Activated naive CD8-positive, alpha-beta T cell treated with anti-CD3 and anti-CD28 coated beads for 36 hours (primary cell): ENCODE data around the gene REEP3. TPM values are rescaled to one million over a fixed set of nuclear protein-coding genes. Genes with fewer than 3 reads are reported as not detected.
"Not testable (repeated sequence)": the region's sequence is repeated elsewhere in the genome, so short reads cannot be mapped to it uniquely, and the experiment has no call there.

Experiments used
- DNase-seq: peaks from one replicate; pipeline ENCODE4 v3.0.0; 2021
- H3K27ac Mint-ChIP-seq: one replicate; pipeline ENCODE4 v1.8.0; 2022; ENCODE audit warnings: mild to moderate bottlenecking, moderate library complexity, mixed read lengths
- H3K27me3 Mint-ChIP-seq: one replicate; pipeline ENCODE4 v1.8.0; 2022; ENCODE audit warnings: mild to moderate bottlenecking, mixed read lengths
- H3K36me3 Mint-ChIP-seq: one replicate; pipeline ENCODE4 v1.8.0; 2021; ENCODE audit warnings: mild to moderate bottlenecking, mixed read lengths
- H3K4me1 Mint-ChIP-seq: one replicate; pipeline ENCODE4 v1.8.0; 2021; ENCODE audit warnings: mixed read lengths
- H3K4me3 Mint-ChIP-seq: one replicate; pipeline ENCODE4 v1.8.0; 2022; ENCODE audit warnings: mild to moderate bottlenecking, moderate library complexity, mixed read lengths
- H3K9me3 Mint-ChIP-seq: one replicate; pipeline ENCODE4 v1.8.0; 2022; ENCODE audit warnings: mixed read lengths
- total RNA-seq, 2 experiments: library from RNA; stranded (reverse); gene quantifications; one replicate each; pipeline ENCODE4 v1.2.3, GENCODE V29; 2021

Gene REEP3
- total RNA-seq, 2 experiments from 2014 or later, result 17.4 to 20.7 TPM

DNA sequence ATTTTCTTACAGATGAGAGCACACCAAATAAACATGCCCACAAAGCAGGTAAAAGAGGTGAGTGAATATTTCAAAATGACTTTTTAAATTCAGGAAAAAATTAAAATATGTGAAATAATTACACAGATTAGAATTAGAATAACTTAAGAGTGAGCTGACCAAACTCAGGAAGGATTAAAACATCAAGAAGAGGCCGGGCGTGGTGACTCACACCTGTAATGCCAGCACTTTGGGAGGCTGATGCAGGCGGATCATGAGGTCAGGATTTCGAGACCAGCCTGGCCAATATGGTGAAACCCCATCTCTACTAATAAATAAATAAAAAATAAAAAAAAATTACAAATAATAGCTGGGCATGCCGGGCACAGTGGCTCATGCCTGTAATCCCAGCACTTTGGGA, 140.1 kb downstream of the REEP3 start:
- Mint-ChIP-seq H3K9me3 (no peaks in the 10 kb centered on the region), H3K36me3 (no peaks in the 10 kb centered on the region), H3K27ac (no peak overlapping the region), H3K4me3 (no peak overlapping the region), H3K27me3 (no peaks in the 10 kb centered on the region), H3K4me1 (no peaks in the 10 kb centered on the region)
- DNase-seq, result no peak

DNA sequence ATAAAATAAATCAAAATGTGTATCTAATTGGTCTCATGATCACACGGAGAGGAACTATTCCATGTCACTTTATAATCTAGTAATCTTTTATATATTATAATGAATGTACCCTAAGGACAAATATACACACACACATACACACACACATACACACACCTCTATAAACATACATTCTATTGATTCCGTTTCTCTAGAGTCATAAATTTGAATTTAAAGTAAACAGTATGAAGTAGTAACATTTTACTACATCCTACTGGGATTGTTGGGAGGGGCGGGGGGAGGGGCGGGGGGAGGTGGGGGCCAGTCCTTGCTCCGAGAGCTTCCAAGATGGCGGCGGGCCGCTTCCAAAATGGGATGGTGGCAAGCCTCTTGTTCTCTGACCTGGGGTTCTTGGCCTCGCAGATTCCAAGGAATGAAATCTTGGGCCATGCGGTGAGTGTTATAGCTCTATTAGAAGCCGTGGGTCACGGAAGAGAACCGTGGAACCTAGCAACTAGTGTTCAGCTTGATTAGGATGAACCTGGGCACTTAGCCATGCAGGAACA, 143.2 kb downstream of the REEP3 start:
- Mint-ChIP-seq H3K4me1 (peaks cover 1% of the 10 kb centered on the region), H3K9me3 (no peaks in the 10 kb centered on the region), H3K36me3 (no peaks in the 10 kb centered on the region), H3K27ac (no peak overlapping the region), H3K27me3 (no peaks in the 10 kb centered on the region), H3K4me3 (no peak overlapping the region)
- no peak for DNase-seq

DNA sequence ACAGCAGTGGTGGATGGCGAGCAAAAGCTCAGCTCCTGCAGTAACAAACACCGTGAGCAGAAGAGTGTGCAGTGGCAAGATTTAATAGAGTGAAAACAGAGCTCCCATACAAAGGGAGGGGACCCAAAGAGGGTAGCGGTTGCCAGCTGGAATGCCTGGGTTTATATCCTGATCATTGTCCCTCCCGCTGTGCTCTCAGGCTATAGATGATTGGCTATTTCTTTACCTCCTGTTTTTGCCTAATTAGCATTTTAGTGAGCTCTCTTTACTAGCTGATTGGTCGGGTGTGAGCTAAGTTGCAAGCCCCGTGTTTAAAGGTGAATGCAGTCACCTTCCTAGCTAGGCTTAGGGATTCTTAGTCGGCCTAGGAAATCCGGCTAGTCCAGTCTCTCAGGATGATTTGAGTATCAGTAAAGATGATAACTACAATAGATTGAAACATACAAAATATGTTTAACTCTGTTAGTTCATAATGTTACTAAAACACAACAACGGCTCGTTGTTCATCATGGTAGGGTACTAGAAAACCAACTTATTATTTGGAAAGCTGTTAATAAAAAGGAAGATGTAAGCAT, 143.9 kb downstream of the REEP3 start:
- not testable (repeated sequence) for H3K4me1 Mint-ChIP-seq, H3K4me3 Mint-ChIP-seq, H3K36me3 Mint-ChIP-seq, H3K9me3 Mint-ChIP-seq, H3K27me3 Mint-ChIP-seq, H3K27ac Mint-ChIP-seq, DNase-seq

DNA sequence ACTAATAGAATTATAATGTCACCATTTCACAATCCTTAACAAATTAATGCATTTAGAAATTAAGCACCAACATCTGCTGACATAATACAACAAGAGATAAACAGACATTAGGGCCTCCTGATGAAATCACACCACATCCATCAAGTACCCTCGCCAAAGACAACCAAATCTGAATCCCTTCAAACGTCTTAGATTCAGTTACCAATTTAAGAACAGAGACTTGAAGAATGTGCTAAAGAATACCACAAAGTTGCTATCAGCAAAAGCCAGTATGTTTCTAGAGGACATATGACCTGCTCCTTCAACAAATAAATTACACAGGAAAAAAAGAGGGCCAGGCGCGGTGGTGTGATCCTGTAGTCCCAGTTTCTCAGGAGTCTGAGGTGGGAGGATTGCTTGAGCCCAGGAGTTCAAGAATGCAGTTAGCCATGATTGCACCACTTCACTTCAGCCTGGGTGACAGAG, 144.5 kb downstream of the REEP3 start:
- Mint-ChIP-seq H3K4me1 (peaks cover 1% of the 10 kb centered on the region), H3K27ac (no peak overlapping the region), H3K27me3 (no peaks in the 10 kb centered on the region), H3K9me3 (no peaks in the 10 kb centered on the region), H3K4me3 (no peak overlapping the region), H3K36me3 (no peaks in the 10 kb centered on the region)
- no peak for DNase-seq

DNA sequence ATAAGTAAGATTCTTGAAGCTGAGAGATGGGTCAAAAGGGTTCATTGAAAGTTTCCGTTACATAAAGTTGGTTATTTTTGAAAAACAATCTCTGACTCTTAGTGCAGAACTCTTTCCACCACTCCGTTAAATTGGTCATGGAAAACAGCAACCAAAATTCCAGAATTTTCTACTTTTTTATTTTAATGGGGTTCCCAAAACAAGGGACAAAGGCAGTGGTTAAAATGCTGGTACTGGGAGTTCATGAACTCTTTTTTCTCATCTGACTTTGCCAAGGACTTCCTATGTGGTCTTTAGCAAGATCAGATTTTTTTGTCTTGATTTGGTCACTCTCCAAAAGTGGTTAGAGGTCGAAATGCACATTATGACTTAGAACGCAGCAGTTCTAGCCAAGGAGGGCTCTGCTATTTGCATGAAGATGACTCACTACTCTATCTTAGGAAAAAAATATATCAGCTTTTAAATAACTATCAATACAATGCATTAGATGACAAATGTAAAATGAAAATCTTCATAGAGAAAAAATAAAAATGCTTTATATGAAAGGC, 145.7 kb downstream of the REEP3 start:
- DNase-seq, result no peak
- H3K9me3 Mint-ChIP-seq, result no peaks in the 10 kb centered on the region
- no peaks in the 10 kb centered on the region for H3K27me3 Mint-ChIP-seq
- no peak overlapping the region for H3K4me3 Mint-ChIP-seq
- no peaks in the 10 kb centered on the region for H3K36me3 Mint-ChIP-seq
- H3K27ac Mint-ChIP-seq, result no peak overlapping the region
- H3K4me1 Mint-ChIP-seq, result peaks cover 1% of the 10 kb centered on the region

DNA sequence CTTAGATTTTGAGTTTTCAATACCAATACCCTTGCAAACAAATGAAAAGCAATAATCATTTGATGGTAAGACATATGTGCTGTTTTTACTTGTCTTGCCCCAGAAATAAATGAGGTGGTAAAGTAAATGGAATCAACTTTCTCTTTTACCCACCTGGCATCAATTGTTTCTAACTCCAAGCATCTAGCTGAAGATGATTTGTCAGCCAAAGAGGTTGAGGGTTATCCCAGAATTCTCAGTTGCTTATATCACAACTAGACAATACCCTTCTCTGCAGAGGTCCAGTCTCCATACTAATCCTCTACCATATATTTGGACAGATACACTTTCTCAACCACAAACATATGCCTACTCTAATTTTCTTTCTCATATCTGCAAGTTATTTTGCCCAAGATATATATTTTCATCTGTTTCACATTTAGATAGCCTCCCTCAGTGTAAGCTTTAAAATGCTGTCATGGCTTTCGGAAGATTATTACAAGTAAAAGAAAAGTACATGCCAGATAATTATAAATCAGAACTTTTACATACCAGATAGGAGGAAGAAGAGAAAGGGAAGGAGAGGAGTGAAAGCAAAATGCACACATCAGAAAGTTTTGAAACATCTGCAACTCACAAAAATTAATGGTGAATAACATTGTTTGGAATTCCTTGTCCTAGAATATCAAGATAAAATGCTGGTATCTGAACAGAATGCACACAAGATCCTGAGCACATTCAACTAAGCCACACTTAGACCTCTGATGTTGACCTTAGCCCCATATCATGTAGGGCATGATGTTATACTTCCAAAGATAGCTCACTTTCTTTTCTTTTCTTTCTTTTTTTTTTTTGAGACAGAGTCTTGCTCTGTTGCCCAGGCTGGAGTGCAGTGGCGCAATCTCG, 146.6 kb downstream of the REEP3 start:
- no peaks in the 10 kb centered on the region for H3K36me3 Mint-ChIP-seq
- no peak for DNase-seq
- H3K4me1 Mint-ChIP-seq, result peaks cover 1% of the 10 kb centered on the region
- H3K27me3 Mint-ChIP-seq, result no peaks in the 10 kb centered on the region
- H3K27ac Mint-ChIP-seq, result no peak overlapping the region
- H3K9me3 Mint-ChIP-seq, result no peaks in the 10 kb centered on the region
- H3K4me3 Mint-ChIP-seq, result no peak overlapping the region

DNA sequence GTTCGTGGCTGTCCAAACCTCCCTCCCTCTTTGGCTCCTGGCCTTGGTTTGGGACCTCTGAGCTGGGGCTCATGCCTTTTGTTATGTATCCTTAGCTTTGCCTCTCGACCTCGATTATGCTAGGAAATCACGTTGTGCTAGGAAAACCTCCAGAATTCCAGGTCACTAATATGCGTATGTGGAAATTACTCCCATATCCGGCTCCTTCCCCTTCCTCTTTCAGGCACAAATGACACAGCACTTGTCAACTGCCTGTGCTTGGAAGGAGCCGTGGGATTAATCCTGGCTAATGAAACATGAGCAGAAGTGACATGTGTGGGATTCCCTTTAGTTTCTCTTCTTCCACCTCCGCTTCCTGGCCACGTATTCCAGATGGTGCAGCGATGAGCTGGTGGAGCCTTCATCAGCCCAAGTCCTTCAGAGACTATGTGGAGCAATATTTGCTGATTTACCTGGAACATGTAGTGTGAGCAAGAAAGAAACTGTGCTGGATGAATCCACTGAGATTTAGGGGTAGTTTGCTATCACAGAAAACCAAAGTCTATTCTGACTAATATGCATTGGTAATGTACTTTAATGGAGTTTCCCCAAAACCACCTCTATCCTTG, 149.2 kb downstream of the REEP3 start:
- H3K27me3 Mint-ChIP-seq, result no peaks in the 10 kb centered on the region
- no peaks in the 10 kb centered on the region for H3K9me3 Mint-ChIP-seq
- no peak overlapping the region for H3K27ac Mint-ChIP-seq
- no peaks in the 10 kb centered on the region for H3K36me3 Mint-ChIP-seq
- DNase-seq, result no peak
- peaks cover 1% of the 10 kb centered on the region for H3K4me1 Mint-ChIP-seq
- H3K4me3 Mint-ChIP-seq, result no peak overlapping the region

DNA sequence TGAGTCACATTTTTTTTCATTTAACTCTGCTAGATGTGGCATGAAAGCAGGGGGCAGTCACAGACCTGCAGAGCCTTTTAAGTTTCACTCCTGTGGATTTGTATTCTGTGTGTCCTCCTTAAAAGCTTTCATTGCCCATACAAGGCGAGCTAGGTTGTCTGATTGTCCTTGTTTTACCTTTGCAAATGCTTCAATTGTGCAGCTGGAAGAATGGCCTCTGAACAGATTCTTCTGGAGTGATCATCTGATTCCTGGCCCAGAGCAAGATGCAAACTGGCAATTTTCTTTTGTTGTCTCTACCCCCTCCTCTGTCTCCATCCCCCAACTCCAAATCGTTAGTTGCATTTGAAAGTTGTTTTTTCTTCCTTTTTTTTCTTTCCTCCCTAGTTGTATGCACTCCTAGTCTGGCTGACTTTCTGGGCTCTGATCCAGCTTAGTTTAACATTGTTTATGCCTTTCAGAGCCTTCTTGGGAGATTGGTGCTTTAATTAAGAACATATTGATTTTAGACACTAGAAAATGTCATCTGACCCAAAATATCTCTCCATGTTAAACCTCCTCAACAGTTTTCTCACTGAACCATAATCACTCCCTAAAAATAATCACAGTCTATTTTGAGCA, 150.2 kb downstream of the REEP3 start:
- H3K4me3 Mint-ChIP-seq, result no peak overlapping the region
- no peaks in the 10 kb centered on the region for H3K36me3 Mint-ChIP-seq
- H3K4me1 Mint-ChIP-seq, result peaks cover 1% of the 10 kb centered on the region
- no peaks in the 10 kb centered on the region for H3K9me3 Mint-ChIP-seq
- no peak overlapping the region for H3K27ac Mint-ChIP-seq
- DNase-seq, result no peak
- H3K27me3 Mint-ChIP-seq, result no peaks in the 10 kb centered on the region

DNA sequence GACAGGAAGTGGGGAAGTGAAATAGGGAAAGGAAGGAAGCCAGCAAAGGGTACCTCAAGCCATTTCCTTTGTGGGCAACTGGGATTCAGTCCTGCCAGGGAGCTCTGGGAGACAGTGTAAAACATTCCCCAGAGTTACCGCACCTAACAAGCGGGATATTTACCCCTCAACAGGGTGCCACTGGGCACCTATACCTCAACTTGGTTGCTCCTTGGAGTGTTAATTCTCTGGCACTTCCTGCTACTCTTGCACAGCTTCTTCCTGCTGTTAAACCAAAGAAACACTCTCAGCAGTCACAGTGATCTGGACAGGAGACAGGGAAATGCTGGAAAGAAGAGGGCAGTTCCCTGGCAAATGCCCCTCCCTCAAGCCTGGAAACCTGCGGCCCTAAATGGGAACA, 151.3 kb downstream of the REEP3 start:
- Mint-ChIP-seq H3K4me1 (no peaks in the 10 kb centered on the region), H3K36me3 (no peaks in the 10 kb centered on the region), H3K27me3 (no peaks in the 10 kb centered on the region), H3K4me3 (no peak overlapping the region), H3K27ac (no peak overlapping the region), H3K9me3 (no peaks in the 10 kb centered on the region)
- no peak for DNase-seq

DNA sequence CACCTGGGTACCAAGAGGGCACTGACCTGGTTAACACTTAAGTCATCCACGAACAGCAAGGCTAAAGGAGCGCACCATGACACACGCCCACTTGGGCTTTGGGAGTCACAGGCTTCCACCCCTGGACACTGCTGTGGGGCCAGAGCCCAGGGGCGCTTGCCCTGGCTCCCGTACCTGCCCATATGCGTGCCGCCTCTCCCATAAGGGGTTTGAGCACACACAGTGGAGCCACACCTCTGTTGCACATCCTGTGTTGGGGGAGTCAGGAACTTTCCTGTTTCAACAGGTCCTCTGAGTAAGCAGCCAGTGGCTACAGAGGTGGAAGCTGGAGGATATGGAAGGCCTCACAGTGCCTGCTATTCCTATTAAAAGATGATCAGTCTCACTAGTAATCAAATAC, 152.0 kb downstream of the REEP3 start:
- Mint-ChIP-seq H3K36me3 (no peaks in the 10 kb centered on the region), H3K9me3 (no peaks in the 10 kb centered on the region), H3K27me3 (no peaks in the 10 kb centered on the region), H3K4me3 (no peak overlapping the region), H3K4me1 (no peaks in the 10 kb centered on the region), H3K27ac (no peak overlapping the region)
- DNase-seq, result no peak

DNA sequence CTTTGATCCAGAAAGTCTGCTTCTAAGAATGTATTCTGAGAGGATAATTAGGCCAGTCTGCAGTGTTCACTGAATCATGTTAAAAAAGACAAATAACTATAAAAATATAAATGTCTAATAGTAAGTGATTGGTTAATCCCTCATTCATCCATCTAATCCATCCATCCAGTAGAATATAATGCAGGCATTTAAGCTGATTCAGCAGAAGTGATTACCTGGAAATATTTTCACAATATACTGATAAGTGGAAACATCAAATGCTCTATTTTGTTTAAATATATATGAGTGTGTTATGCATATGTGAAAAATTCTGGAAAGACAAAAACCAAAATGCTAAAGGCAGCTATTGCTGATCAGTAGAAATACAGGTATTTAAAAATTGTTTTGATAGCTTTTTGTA, 152.6 kb downstream of the REEP3 start:
- Mint-ChIP-seq H3K27me3 (no peaks in the 10 kb centered on the region), H3K36me3 (no peaks in the 10 kb centered on the region), H3K4me3 (no peak overlapping the region), H3K27ac (no peak overlapping the region), H3K4me1 (no peaks in the 10 kb centered on the region), H3K9me3 (no peaks in the 10 kb centered on the region)
- DNase-seq, result no peak

Other genes with a start within 250 kb of the REEP3 start
- 10 to 100 TPM; 48.4 to 52.0 TPM for gene JMJD1C, start 55.4 kb upstream of the REEP3 start, total RNA-seq